ENCODE results near the gene CHPF. TPM values are rescaled to one million over a fixed set of nuclear protein-coding genes. Genes with fewer than 3 reads are reported as not detected.

Gene CHPF
- total RNA-seq, 1 experiment from 2014 or later = 13.8 TPM

- H3K4me3 ChIP-seq (ENCODE audit: low read depth, low read length, poor library complexity, severe bottlenecking) = peak overlapping the region; percentile 20
- H3K27ac ChIP-seq (ENCODE audit: low read depth, low read length, poor library complexity, severe bottlenecking) = no peak overlapping the region
- TF ChIP-seq EZH2 (IDR thresholded peaks at IDR 0.05; ENCODE audit: borderline replicate concordance, low read depth, low read length, poor library complexity, severe bottlenecking) (no peak), CTCF (conservative IDR thresholded peaks at IDR 0.05; ENCODE audit: low read depth, low read length) (peak; percentile 95)
- ChIA-PET POLR2A (ENCODE audit: low non-redundant PET) (no interaction called here), CTCF (interaction anchor here (0.6 to 3.3 kb wide), 25 partner anchors 9 to 253 kb away, joined by 3 to 101 read pairs (median 5); partner anchors contain the start of genes ASIC4, CHPF, DNPEP and GMPPA)
- no peaks in the 10 kb centered on the region for H3K27me3 ChIP-seq (replicated peaks; ENCODE audit: insufficient read depth, low read depth, low read length, poor library complexity)
- peaks cover 3% of the 10 kb centered on the region for H3K4me1 ChIP-seq (ENCODE audit: insufficient read depth, low read length, poor library complexity, severe bottlenecking)
- H3K36me3 ChIP-seq (ENCODE audit: insufficient read depth, low read length, poor library complexity, severe bottlenecking) = no peaks in the 10 kb centered on the region
- H3K9me3 ChIP-seq (ENCODE audit: low read depth, low read length, poor library complexity, severe bottlenecking) = no peaks in the 10 kb centered on the region
- intact Hi-C loops (cut with micrococcal nuclease; ENCODE audit: unreplicated experiment) = loop anchor here (1.0 kb wide), 3 partner anchors 35 to 127 kb away; no protein-coding TSS in a partner anchor
- DNase-seq (ENCODE audit: low spot score) = peak; percentile 91
- no TSS peak for BruUV-seq (replicated peaks)
Measured at GRCh38 chr2:219530048-219530963, 13.3 kb downstream of the CHPF start.

DNA sequence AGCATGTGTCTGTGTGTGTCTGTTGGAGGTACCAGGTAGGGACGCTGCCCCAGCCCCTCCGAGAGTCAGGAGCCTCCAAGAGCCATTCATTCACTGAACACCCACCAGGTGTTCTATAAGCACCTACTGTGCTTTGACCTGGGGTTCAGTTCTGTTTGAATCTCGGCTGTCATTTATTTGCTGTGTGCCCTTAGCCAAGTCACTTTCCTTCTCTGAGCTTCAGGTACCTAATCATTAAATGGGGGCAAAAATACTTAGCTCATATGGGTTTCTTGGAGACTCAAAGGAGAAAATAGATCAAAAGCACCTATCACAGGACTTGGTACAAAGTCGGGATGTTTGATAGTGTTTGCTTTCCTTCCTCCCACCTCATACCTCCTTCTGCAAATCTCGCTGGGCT is 16.1 kb downstream of the CHPF start:
- no peak for TF ChIP-seq EZH2 (IDR thresholded peaks at IDR 0.05; ENCODE audit: borderline replicate concordance, low read depth, low read length, poor library complexity, severe bottlenecking)
- TF ChIP-seq CTCF (conservative IDR thresholded peaks at IDR 0.05; ENCODE audit: low read depth, low read length) = no peak
- Histone ChIP-seq H3K36me3 (ENCODE audit: insufficient read depth, low read length, poor library complexity, severe bottlenecking) (no peaks in the 10 kb centered on the region), H3K4me1 (ENCODE audit: insufficient read depth, low read length, poor library complexity, severe bottlenecking) (peaks cover 8% of the 10 kb centered on the region), H3K9me3 (ENCODE audit: low read depth, low read length, poor library complexity, severe bottlenecking) (no peaks in the 10 kb centered on the region), H3K4me3 (ENCODE audit: low read depth, low read length, poor library complexity, severe bottlenecking) (no peak overlapping the region), H3K27ac (ENCODE audit: low read depth, low read length, poor library complexity, severe bottlenecking) (no peak overlapping the region), H3K27me3 (replicated peaks; ENCODE audit: insufficient read depth, low read depth, low read length, poor library complexity) (no peaks in the 10 kb centered on the region)
- ChIA-PET CTCF (interaction anchor here (0.5 to 1.6 kb wide), 3 partner anchors 16 to 124 kb away, joined by 4 to 6 read pairs (median 5); no protein-coding TSS in a partner anchor), POLR2A (ENCODE audit: low non-redundant PET) (no interaction called here)
- BruUV-seq (replicated peaks) = no TSS peak
- intact Hi-C loops (cut with micrococcal nuclease; ENCODE audit: unreplicated experiment) = no loop called here
- no peak for DNase-seq (ENCODE audit: low spot score)

DNA sequence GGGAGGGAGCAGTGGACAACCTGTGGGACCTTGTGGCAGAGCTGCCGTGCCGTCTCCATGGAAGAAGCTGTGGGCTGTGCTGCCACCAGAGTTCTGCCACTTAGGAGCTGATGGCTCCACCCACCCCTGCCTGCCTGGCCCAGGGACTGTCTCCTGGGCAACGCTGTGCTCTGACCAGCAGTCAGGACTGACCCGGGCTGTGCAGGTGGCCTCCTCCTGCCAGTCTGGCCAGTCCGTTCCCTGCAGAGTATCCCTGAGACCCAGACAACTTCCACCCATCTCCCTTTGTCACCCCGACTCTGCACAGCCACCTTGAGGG is 16.6 kb downstream of the CHPF start:
- H3K27ac ChIP-seq (ENCODE audit: low read depth, low read length, poor library complexity, severe bottlenecking) = no peak overlapping the region
- ChIA-PET CTCF (interaction anchor here (0.5 to 1.6 kb wide), 2 partner anchors 51 to 124 kb away, joined by 4 to 5 read pairs; no protein-coding TSS in a partner anchor), POLR2A (ENCODE audit: low non-redundant PET) (no interaction called here)
- TF ChIP-seq CTCF (conservative IDR thresholded peaks at IDR 0.05; ENCODE audit: low read depth, low read length) = no peak
- no peak for TF ChIP-seq EZH2 (IDR thresholded peaks at IDR 0.05; ENCODE audit: borderline replicate concordance, low read depth, low read length, poor library complexity, severe bottlenecking)
- no peaks in the 10 kb centered on the region for H3K9me3 ChIP-seq (ENCODE audit: low read depth, low read length, poor library complexity, severe bottlenecking)
- no peak overlapping the region for H3K4me3 ChIP-seq (ENCODE audit: low read depth, low read length, poor library complexity, severe bottlenecking)
- DNase-seq (ENCODE audit: low spot score) = no peak
- BruUV-seq (replicated peaks) = no TSS peak
- intact Hi-C loops (cut with micrococcal nuclease; ENCODE audit: unreplicated experiment) = no loop called here
- H3K27me3 ChIP-seq (replicated peaks; ENCODE audit: insufficient read depth, low read depth, low read length, poor library complexity) = no peaks in the 10 kb centered on the region
- peaks cover 12% of the 10 kb centered on the region for H3K4me1 ChIP-seq (ENCODE audit: insufficient read depth, low read length, poor library complexity, severe bottlenecking)
- no peaks in the 10 kb centered on the region for H3K36me3 ChIP-seq (ENCODE audit: insufficient read depth, low read length, poor library complexity, severe bottlenecking)

Measured in A673 (cell line).